HepG2 (cell line): ENCODE measurements around the gene F12. TPM values are rescaled to one million over a fixed set of nuclear protein-coding genes. Genes with fewer than 3 reads are reported as not detected.

Experiments used
- CBX1 ChIP-seq: IDR thresholded peaks from one replicate; pipeline ENCODE4 v1.6.1; 2016; ENCODE audit warnings: antibody characterized with exemption, low read depth
- FLYWCH1 ChIP-seq: sonication (generic); formaldehyde crosslinking; IDR thresholded peaks from 2 replicates; pipeline ENCODE4 v1.8.1; 2023; ENCODE audit warnings: mild to moderate bottlenecking, missing genetic modification reagents
- GZF1 ChIP-seq: sonication (generic); formaldehyde crosslinking; IDR thresholded peaks from 2 replicates; pipeline ENCODE4 v1.5.1; 2020; ENCODE audit warnings: mild to moderate bottlenecking, missing genetic modification reagents
- HMGA1 ChIP-seq: sonication (generic); formaldehyde crosslinking; conservative IDR thresholded peaks from 2 replicates; pipeline ENCODE4 v1.4.0; 2020; ENCODE audit warnings: missing genetic modification reagents
- KAT8 ChIP-seq: IDR thresholded peaks from 2 replicates; pipeline ENCODE4 v1.6.1; 2016; ENCODE audit warnings: missing genetic modification reagents, missing compliant biosample characterization
- MEIS1 ChIP-seq: sonication (generic); formaldehyde crosslinking; IDR thresholded peaks from 2 replicates; pipeline ENCODE4 v1.9.0; 2021; ENCODE audit warnings: mild to moderate bottlenecking, missing genetic modification reagents, moderate library complexity, borderline replicate concordance
- MLX ChIP-seq: IDR thresholded peaks from 2 replicates; pipeline ENCODE4 v1.6.1; 2016
- NCOA1 ChIP-seq: sonication (generic); formaldehyde crosslinking; IDR thresholded peaks from 2 replicates; pipeline ENCODE4 v1.9.0; 2021; ENCODE audit warnings: missing genetic modification reagents
- NFE2L2 ChIP-seq: fragments of 150-350 bp; IDR thresholded peaks from 2 replicates; pipeline ENCODE4 v1.6.1; 2014; ENCODE audit warnings: low read length
- NR2F2 ChIP-seq: IDR thresholded peaks from 2 replicates; pipeline ENCODE4 v1.6.1; 2012; ENCODE audit warnings: low read depth, inconsistent platforms, borderline replicate concordance
- NR2F6 ChIP-seq, 2 experiments: IDR thresholded peaks; 2 replicates each; pipeline ENCODE4 v1.6.1; 2016; ENCODE audit warnings: antibody characterized with exemption in 1 of 2, mild to moderate bottlenecking in 1 of 2
- PRDM15 ChIP-seq: sonication (generic); formaldehyde crosslinking; IDR thresholded peaks from 2 replicates; pipeline ENCODE4 v1.4.0; 2020; ENCODE audit warnings: missing genetic modification reagents
- ZNF101 ChIP-seq: sonication (generic); formaldehyde crosslinking; IDR thresholded peaks from 2 replicates; pipeline ENCODE4 v1.4.0; 2020; ENCODE audit warnings: mild to moderate bottlenecking, low read depth, missing genetic modification reagents, borderline replicate concordance
- ZNF350 ChIP-seq: sonication (generic); formaldehyde crosslinking; IDR thresholded peaks from 2 replicates; pipeline ENCODE4 v1.4.0; 2020; ENCODE audit warnings: mild to moderate bottlenecking, low read depth, missing genetic modification reagents, borderline replicate concordance
- ZNF549 ChIP-seq: sonication (generic); formaldehyde crosslinking; IDR thresholded peaks from 2 replicates; pipeline ENCODE4 v1.5.0; 2020; ENCODE audit warnings: missing genetic modification reagents
- ZNF788 ChIP-seq: sonication (generic); formaldehyde crosslinking; IDR thresholded peaks from 2 replicates; pipeline ENCODE4 v1.5.0; 2020; ENCODE audit warnings: mild to moderate bottlenecking, missing genetic modification reagents, borderline replicate concordance
- polyA plus RNA-seq, 8 experiments: library from polyadenylated mRNA; depleted of rRNA in 3 of 8; stranded (reverse) in 7 of 8; unstranded in 1 of 8; fragments of >200 nt; fragmentation: Illumina TruSeq in 4 of 8; extraction: Trizol in 4 of 8; gene quantifications; 2 replicates each; pipeline versions ENCODE4 v1.2.1 to v1.2.3, GENCODE V29; 2011 to 2016; ENCODE audit warnings: low read depth in 4 of 8, missing spikeins in 1 of 8, mixed read lengths in 1 of 8; ENCODE audit not compliant: insufficient read depth in 1 of 8
- total RNA-seq, 5 experiments: library from RNA; depleted of rRNA; stranded (reverse); fragments of >200 nt; fragmentation: Illumina TruSeq; extraction: Trizol; gene quantifications; 2 replicates each; pipeline ENCODE4 v1.2.3, GENCODE V29; 2016; ENCODE audit warnings: low read depth in 1 of 5
- TF ChIP-seq, protein P1 (sequence below): sonication (generic); formaldehyde crosslinking; IDR thresholded peaks from 2 replicates; pipeline ENCODE4 v1.4.0; 2020; ENCODE audit warnings: missing genetic modification reagents
- TF ChIP-seq, protein P2 (sequence below): sonication (generic); formaldehyde crosslinking; IDR thresholded peaks from 2 replicates; pipeline ENCODE4 v1.4.0; 2020; ENCODE audit warnings: missing genetic modification reagents
- TF ChIP-seq, protein P3 (sequence below): sonication (generic); formaldehyde crosslinking; IDR thresholded peaks from 2 replicates; pipeline ENCODE4 v1.5.0; 2020; ENCODE audit warnings: missing genetic modification reagents
- TF ChIP-seq, protein P4 (sequence below): sonication (generic); formaldehyde crosslinking; IDR thresholded peaks from 2 replicates; pipeline ENCODE4 v1.4.0; 2020; ENCODE audit warnings: missing genetic modification reagents, low read depth, mild to moderate bottlenecking, borderline replicate concordance

Gene F12
- total and polyA plus RNA-seq, 2 of the 13 experiments (the other 11 are each of a cell fraction or from before 2014, with no cell fraction given), result 2.5 to 3.0 TPM

DNA sequence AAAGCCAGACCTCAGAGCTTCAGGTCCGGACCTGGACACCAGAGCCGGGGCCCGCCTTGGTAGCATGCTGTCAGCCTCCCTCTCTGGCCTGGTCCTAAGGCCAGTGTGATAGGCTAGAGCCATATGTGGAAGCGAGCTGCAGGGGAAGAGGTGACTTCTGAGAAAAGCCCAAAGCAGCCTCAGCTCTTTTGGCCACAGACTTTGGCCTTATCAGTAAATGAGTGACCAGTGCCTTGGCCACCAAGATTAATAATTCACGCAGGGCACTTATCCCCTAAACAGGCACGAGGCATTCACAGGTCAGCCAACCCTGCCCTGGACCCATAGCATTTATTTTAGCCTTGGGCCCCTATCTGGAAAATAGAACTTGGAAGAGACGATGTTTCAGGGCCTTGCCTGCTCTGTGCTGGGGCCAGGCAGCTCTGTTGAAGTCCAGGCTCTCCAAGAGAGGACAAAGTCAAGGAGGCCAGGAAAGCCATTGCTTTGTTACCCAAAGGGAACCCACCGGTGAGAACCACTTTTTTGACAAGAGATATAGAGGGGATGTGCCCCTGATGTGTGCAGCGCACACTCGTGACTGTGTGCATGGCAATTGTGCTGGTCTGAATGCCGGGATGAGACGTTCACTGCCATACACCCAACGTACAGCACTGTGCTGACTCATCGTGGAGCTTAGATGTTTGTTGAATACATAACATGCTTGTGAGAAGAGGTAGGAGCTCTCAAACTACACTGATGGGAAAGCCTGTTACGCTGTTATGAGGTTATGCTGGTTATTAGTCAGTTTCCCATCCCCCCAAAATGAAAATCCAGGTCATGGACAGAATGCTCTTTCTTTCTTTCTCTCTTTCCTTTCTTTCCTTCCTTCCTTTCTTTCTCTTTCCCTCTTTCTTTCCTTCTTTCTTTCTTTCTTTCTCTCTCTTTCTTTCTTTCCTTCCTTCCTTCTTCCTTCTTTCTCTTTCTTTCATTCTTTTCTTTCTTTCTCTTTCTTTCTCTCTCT is 30.2 kb downstream of the F12 start (continued):
- TF ChIP-seq NR2F2 (no peak; the same call in 1 of the 2 replicates), CBX1 (no peak), GZF1 (CRISPR knock-in tag) (peak; percentile 33; the same call in 1 of the 2 replicates), KAT8 (peak; percentile 70), ZNF549 (no peak), HMGA1 (CRISPR knock-in tag) (no peak), PRDM15 (CRISPR knock-in tag) (no peak; the same call in 1 of the 2 replicates), NFE2L2 (peak; percentile 94), FLYWCH1 (CRISPR knock-in tag) (no peak), ZNF788 (CRISPR knock-in tag) (peak; percentile 64; the same call in 1 of the 2 replicates), ZNF350 (CRISPR knock-in tag) (peak; percentile 85), ZNF101 (CRISPR knock-in tag) (no peak), MEIS1 (CRISPR knock-in tag) (no peak; the same call in 1 of the 2 replicates), MLX (CRISPR knock-in tag) (peak; percentile 75), NR2F6 (IDR thresholded peaks at IDR 0.05) (peak; percentile 55), NR2F6 (CRISPR knock-in tag; IDR thresholded peaks at IDR 0.05) (peak; percentile 73), NCOA1 (CRISPR knock-in tag) (0 out of 2 replicates have a peak, but pooled peaks have one; percentile 23)
- TF ChIP-seq, protein P1, sequence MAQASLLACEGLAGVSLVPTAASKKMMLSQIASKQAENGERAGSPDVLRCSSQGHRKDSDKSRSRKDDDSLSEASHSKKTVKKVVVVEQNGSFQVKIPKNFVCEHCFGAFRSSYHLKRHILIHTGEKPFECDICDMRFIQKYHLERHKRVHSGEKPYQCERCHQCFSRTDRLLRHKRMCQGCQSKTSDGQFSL, result no peak
- TF ChIP-seq, protein P2, sequence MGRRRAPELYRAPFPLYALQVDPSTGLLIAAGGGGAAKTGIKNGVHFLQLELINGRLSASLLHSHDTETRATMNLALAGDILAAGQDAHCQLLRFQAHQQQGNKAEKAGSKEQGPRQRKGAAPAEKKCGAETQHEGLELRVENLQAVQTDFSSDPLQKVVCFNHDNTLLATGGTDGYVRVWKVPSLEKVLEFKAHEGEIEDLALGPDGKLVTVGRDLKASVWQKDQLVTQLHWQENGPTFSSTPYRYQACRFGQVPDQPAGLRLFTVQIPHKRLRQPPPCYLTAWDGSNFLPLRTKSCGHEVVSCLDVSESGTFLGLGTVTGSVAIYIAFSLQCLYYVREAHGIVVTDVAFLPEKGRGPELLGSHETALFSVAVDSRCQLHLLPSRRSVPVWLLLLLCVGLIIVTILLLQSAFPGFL (CRISPR knock-in tag), result no peak
- TF ChIP-seq, protein P3, sequence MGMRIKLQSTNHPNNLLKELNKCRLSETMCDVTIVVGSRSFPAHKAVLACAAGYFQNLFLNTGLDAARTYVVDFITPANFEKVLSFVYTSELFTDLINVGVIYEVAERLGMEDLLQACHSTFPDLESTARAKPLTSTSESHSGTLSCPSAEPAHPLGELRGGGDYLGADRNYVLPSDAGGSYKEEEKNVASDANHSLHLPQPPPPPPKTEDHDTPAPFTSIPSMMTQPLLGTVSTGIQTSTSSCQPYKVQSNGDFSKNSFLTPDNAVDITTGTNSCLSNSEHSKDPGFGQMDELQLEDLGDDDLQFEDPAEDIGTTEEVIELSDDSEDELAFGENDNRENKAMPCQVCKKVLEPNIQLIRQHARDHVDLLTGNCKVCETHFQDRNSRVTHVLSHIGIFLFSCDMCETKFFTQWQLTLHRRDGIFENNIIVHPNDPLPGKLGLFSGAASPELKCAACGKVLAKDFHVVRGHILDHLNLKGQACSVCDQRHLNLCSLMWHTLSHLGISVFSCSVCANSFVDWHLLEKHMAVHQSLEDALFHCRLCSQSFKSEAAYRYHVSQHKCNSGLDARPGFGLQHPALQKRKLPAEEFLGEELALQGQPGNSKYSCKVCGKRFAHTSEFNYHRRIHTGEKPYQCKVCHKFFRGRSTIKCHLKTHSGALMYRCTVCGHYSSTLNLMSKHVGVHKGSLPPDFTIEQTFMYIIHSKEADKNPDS (CRISPR knock-in tag), result no peak
- TF ChIP-seq, protein P4, sequence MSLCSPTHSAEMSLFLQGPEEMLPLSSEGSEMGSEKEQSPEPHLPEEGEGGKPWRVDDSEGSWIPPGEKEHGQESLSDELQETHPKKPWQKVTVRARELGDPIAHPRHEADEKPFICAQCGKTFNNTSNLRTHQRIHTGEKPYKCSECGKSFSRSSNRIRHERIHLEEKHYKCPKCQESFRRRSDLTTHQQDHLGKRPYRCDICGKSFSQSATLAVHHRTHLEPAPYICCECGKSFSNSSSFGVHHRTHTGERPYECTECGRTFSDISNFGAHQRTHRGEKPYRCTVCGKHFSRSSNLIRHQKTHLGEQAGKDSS, result no peak
